ENCODE measurements around the gene SLC39A10. TPM values are rescaled to one million over a fixed set of nuclear protein-coding genes. Genes with fewer than 3 reads are reported as not detected.

The SLC39A10 gene
- total RNA-seq, 2 experiments from 2014 or later = 25.6 to 25.8 TPM

DNA sequence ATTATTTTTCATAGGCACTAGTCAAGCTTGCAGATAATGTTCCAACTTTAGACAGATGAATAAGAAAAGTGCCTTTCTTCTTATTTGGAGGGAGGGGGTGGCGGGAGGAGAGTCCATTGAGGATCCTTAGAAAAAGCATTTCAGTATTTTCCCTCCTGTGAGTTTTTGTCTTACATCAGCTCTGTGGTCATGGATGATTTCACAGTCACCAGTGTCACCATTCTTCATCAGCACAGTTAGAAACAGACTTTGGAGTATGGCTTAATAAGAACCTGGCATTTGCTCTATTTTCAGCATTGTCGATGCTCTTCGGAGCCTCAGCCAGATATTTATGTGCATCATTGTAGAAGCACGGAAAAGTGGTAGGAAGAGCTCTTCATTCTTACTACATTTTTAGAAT lies 70.1 kb downstream of the SLC39A10 start:
- CTCF ChIA-PET = no interaction called here
- peaks cover 28% of the 10 kb centered on the region for H3K36me3 Mint-ChIP-seq (ENCODE audit: low read depth)

DNA sequence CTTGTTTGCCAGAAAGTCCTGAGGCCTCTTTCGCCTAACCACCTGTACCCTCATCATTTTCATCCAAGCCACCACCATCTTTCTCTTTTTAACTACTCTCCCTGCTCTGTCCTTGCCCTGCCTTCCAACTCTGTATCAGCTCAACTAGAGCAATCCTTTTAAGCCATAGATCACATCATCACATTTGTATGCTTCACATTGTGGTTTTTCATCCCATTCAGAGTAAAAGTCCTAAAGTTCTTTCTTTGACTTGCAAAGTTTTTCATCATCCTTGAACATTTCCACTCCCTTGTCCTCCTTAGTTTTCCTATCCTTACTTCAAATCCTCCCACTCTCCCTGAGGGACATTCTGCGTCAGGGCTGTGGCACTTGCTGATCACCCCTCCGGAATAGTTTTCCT lies 73.9 kb downstream of the SLC39A10 start:
- TF ChIP-seq, protein P1, sequence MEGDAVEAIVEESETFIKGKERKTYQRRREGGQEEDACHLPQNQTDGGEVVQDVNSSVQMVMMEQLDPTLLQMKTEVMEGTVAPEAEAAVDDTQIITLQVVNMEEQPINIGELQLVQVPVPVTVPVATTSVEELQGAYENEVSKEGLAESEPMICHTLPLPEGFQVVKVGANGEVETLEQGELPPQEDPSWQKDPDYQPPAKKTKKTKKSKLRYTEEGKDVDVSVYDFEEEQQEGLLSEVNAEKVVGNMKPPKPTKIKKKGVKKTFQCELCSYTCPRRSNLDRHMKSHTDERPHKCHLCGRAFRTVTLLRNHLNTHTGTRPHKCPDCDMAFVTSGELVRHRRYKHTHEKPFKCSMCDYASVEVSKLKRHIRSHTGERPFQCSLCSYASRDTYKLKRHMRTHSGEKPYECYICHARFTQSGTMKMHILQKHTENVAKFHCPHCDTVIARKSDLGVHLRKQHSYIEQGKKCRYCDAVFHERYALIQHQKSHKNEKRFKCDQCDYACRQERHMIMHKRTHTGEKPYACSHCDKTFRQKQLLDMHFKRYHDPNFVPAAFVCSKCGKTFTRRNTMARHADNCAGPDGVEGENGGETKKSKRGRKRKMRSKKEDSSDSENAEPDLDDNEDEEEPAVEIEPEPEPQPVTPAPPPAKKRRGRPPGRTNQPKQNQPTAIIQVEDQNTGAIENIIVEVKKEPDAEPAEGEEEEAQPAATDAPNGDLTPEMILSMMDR (IDR thresholded peaks at IDR 0.05) = no peak
- H3K4me3 Mint-ChIP-seq = no peak overlapping the region
- peaks cover 41% of the 10 kb centered on the region for H3K36me3 Mint-ChIP-seq (ENCODE audit: low read depth)
- no peak for ATAC-seq
- DNase-seq = no peak
- H3K9me3 Mint-ChIP-seq = no peaks in the 10 kb centered on the region
- H3K27ac Mint-ChIP-seq = no peak overlapping the region
- ChIA-PET POLR2A (no interaction called here), CTCF (no interaction called here)
- intact Hi-C loops (cut with micrococcal nuclease) = no loop called here
- peaks cover 5% of the 10 kb centered on the region for H3K4me1 Mint-ChIP-seq (ENCODE audit: low read depth)
- H3K27me3 Mint-ChIP-seq = no peaks in the 10 kb centered on the region

More for the DNA sequence above, 70.1 kb downstream of the SLC39A10 start:
- no peaks in the 10 kb centered on the region for H3K27me3 Mint-ChIP-seq
- no peak for DNase-seq
- peaks cover 5% of the 10 kb centered on the region for H3K4me1 Mint-ChIP-seq (ENCODE audit: low read depth)
- ATAC-seq = no peak
- intact Hi-C loops (cut with micrococcal nuclease) = no loop called here
- TF ChIP-seq, protein P1 (IDR thresholded peaks at IDR 0.05) = no peak
- no peaks in the 10 kb centered on the region for H3K9me3 Mint-ChIP-seq
- H3K27ac Mint-ChIP-seq = no peak overlapping the region
- H3K4me3 Mint-ChIP-seq = no peak overlapping the region
- POLR2A ChIA-PET = no interaction called here

DNA sequence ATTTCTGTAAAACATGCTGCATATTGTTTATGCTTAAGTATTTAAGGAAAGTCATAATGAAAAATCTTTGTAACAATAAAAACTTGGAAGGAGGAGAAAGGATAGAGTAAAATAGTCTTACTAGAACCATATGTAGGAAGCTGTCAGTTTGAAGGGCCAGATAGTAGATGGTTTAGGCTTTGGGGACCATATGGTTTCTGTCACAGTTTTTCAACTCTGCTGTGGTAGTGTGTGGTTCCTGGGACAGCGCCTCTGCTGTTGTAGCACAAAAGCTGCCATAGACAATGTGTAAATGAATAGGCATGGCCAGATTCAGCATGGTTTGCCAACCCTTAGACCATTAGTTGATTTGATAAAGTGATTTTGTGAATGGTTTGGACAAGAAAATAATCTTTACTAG lies 75.5 kb downstream of the SLC39A10 start:
- H3K4me1 Mint-ChIP-seq (ENCODE audit: low read depth) = peaks cover 5% of the 10 kb centered on the region
- CTCF ChIA-PET = no interaction called here
- POLR2A ChIA-PET = no interaction called here

DNA sequence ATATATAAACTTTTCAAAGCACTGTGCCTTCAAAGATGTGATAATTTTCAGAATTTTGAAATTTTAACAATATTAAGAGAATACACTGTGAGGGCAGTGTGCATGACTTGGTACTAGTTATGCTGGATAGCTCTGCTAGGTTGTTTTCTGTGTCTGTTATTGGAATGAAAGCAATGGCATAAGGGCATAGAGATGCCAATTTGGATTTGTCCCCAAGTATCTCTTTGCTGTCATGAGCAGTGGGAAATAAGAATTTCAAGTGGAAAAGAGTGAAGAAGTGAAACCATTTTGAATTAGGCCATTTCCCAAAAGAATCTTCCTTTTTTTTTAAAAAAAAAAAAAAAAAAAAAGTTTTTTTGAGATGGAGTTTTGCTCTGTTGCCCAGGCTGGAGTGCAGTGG lies 76.8 kb downstream of the SLC39A10 start:
- H3K4me3 Mint-ChIP-seq = no peak overlapping the region
- no peak for ATAC-seq
- no peak overlapping the region for H3K27ac Mint-ChIP-seq
- H3K4me1 Mint-ChIP-seq (ENCODE audit: low read depth) = peaks cover 5% of the 10 kb centered on the region
- CTCF ChIA-PET = no interaction called here
- H3K36me3 Mint-ChIP-seq (ENCODE audit: low read depth) = peaks cover 45% of the 10 kb centered on the region
- no peak for DNase-seq
- TF ChIP-seq, protein P1 (IDR thresholded peaks at IDR 0.05) = no peak
- H3K9me3 Mint-ChIP-seq = no peaks in the 10 kb centered on the region
- intact Hi-C loops (cut with micrococcal nuclease) = no loop called here
- H3K27me3 Mint-ChIP-seq = no peaks in the 10 kb centered on the region
- POLR2A ChIA-PET = no interaction called here

More for the DNA sequence above, 75.5 kb downstream of the SLC39A10 start:
- no peak overlapping the region for H3K4me3 Mint-ChIP-seq
- intact Hi-C loops (cut with micrococcal nuclease) = no loop called here
- peaks cover 43% of the 10 kb centered on the region for H3K36me3 Mint-ChIP-seq (ENCODE audit: low read depth)
- ATAC-seq (no peak), DNase-seq (no peak)
- no peaks in the 10 kb centered on the region for H3K27me3 Mint-ChIP-seq
- H3K27ac Mint-ChIP-seq = no peak overlapping the region
- H3K9me3 Mint-ChIP-seq = no peaks in the 10 kb centered on the region
- TF ChIP-seq, protein P1 (IDR thresholded peaks at IDR 0.05) = no peak

DNA sequence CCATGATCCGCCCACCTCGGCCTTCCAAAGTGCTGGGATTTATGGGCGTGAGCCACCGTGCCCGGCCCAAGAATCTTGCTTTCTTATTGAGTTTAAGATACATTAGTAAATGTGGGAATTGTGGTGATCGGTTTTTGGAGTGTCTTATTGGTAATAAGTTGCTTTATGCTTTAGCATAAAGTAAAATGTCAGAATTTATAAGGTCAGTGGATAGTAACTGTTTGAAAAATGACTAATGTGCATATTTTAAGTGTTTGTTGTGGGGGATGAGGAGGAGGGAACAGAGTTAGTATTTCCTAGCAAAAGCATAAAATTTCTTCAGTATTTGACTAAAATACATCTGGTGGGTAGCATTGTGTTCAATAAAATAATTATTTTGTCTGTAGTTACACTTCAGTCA lies 77.4 kb downstream of the SLC39A10 start:
- ATAC-seq (no peak), DNase-seq (no peak)
- intact Hi-C loops (cut with micrococcal nuclease) = no loop called here
- ChIA-PET CTCF (no interaction called here), POLR2A (no interaction called here)
- Mint-ChIP-seq H3K27ac (no peak overlapping the region), H3K36me3 (ENCODE audit: low read depth) (peaks cover 45% of the 10 kb centered on the region), H3K4me3 (no peak overlapping the region), H3K27me3 (no peaks in the 10 kb centered on the region), H3K9me3 (no peaks in the 10 kb centered on the region), H3K4me1 (ENCODE audit: low read depth) (peaks cover 5% of the 10 kb centered on the region)
- TF ChIP-seq, protein P1 (IDR thresholded peaks at IDR 0.05) = no peak
